BJ (cell line): ENCODE measurements around the gene METAP1. TPM values are rescaled to one million over a fixed set of nuclear protein-coding genes. Genes with fewer than 3 reads are reported as not detected.

Experiments used
- CTCF ChIA-PET: fragments of 350-600 bp; formaldehyde crosslinking; extraction: SDS; loops from one replicate; lab custom pipeline; 2021; ENCODE audit warnings: antibody characterized with exemption, inconsistent platforms; lab: Yijun Ruan, JAX
- POLR2A ChIA-PET: fragments of 300-600 bp; sonication (Branson Sonifier 250); formaldehyde crosslinking; extraction: SDS; loops from one replicate; lab custom pipeline; 2021; ENCODE audit warnings: antibody characterized with exemption; lab: Charles Lee
- DNase-seq: peaks from one replicate; pipeline ENCODE4 v3.0.0-alpha.2; 2011; ENCODE audit warnings: low read depth
- H3K27me3 ChIP-seq: 2 replicates; pipeline ENCODE4 v1.6.0; 2011; ENCODE audit warnings: low read length; ENCODE audit not compliant: control insufficient read depth, insufficient read depth
- H3K36me3 ChIP-seq: 2 replicates; pipeline ENCODE4 v1.5.1; 2011; ENCODE audit warnings: low read length; ENCODE audit not compliant: control insufficient read depth, insufficient read depth
- H3K4me3 ChIP-seq: 2 replicates; pipeline ENCODE4 v1.5.1; 2011; ENCODE audit warnings: low read depth, mild to moderate bottlenecking, control low read depth, low read length
- CTCF ChIP-seq: IDR thresholded peaks from 2 replicates; pipeline ENCODE4 v1.5.1; 2011; ENCODE audit warnings: low read depth, mild to moderate bottlenecking, control low read depth, inconsistent platforms, low read length, moderate library complexity; ENCODE audit not compliant: insufficient read depth
- polyA minus RNA-seq: library from RNA; depleted of rRNA, polyadenylated mRNA; stranded (reverse); fragments of >200 nt; gene quantifications from 2 replicates; pipeline ENCODE4 v1.2.3, GENCODE V29; 2011; rRNA and poly(A)+ RNA removed
- polyA plus RNA-seq: library from polyadenylated mRNA; depleted of rRNA; stranded (reverse); fragments of >200 nt; gene quantifications from 2 replicates; pipeline ENCODE4 v1.2.3, GENCODE V29; 2011; rRNA removed

The METAP1 gene
- polyA plus RNA-seq (50.2 and 54.1 TPM in 2 replicates), polyA minus RNA-seq (27.2 and 37.2 TPM in 2 replicates)

- DNase-seq = peak; percentile 70
- peak; percentile 71 for TF ChIP-seq CTCF
- H3K4me3 ChIP-seq = peak within 1 kb of the TSS; percentile 95
- no peaks in the 10 kb centered on the region for H3K27me3 ChIP-seq
- ChIA-PET CTCF (interaction anchor here (0.6 to 5.6 kb wide), 22 partner anchors 9 to 447 kb away, joined by 3 to 46 read pairs (median 3); partner anchors contain the start of gene ADH5), POLR2A (interaction anchor here (0.6 kb wide), 2 partner anchors 93 kb away, joined by 3 read pairs; no protein-coding TSS in a partner anchor)
- H3K36me3 ChIP-seq = no peaks in the 10 kb centered on the region
Observed at GRCh38 chr4:98995183-98996055, at the start of gene METAP1. Gene METAP1 (plus strand): TSS chr4:98995721. CDS start chr4:98995754, 33 bp downstream.

- CTCF ChIA-PET = no interaction called here
- POLR2A ChIA-PET = no interaction called here
- Histone ChIP-seq H3K36me3 (no peaks in the 10 kb centered on the region), H3K4me3 (no peak overlapping the region), H3K27me3 (no peaks in the 10 kb centered on the region)
- no peak for TF ChIP-seq CTCF
- DNase-seq = no peak
Observed at GRCh38 chr4:98946359-98946758, 49.2 kb upstream of the METAP1 start.

GRCh38 chr4:98950925-98951324 lies 44.6 kb upstream of the METAP1 start:
- DNase-seq = no peak
- H3K27me3 ChIP-seq = no peaks in the 10 kb centered on the region
- ChIA-PET POLR2A (no interaction called here), CTCF (no interaction called here)
- no peak overlapping the region for H3K4me3 ChIP-seq
- TF ChIP-seq CTCF = no peak
- no peaks in the 10 kb centered on the region for H3K36me3 ChIP-seq

- no peak for DNase-seq
- TF ChIP-seq CTCF = no peak
- no peak overlapping the region for H3K4me3 ChIP-seq
- ChIA-PET POLR2A (no interaction called here), CTCF (no interaction called here)
- no peaks in the 10 kb centered on the region for H3K36me3 ChIP-seq
- no peaks in the 10 kb centered on the region for H3K27me3 ChIP-seq
Observed at GRCh38 chr4:98951710-98952109, 43.8 kb upstream of the METAP1 start.

GRCh38 chr4:98955229-98955628 lies 40.3 kb upstream of the METAP1 start:
- CTCF ChIA-PET = no interaction called here
- Histone ChIP-seq H3K36me3 (no peaks in the 10 kb centered on the region), H3K27me3 (no peaks in the 10 kb centered on the region), H3K4me3 (no peak overlapping the region)
- POLR2A ChIA-PET = no interaction called here
- no peak for TF ChIP-seq CTCF
- no peak for DNase-seq
